K562 (cell line): ENCODE data around the gene ITSN1. TPM values are rescaled to one million over a fixed set of nuclear protein-coding genes. Genes with fewer than 3 reads are reported as not detected.
A peak's percentile ranks its signal among the peaks of the same experiment; 100 is the strongest.

Experiments used
- BHLHE40 ChIP-seq: IDR thresholded peaks from 2 replicates; pipeline ENCODE4 v1.6.1; 2011; ENCODE audit warnings: low read length, improper control_type of control experiment
- E2F1 ChIP-seq: sonication (generic); formaldehyde crosslinking; IDR thresholded peaks from 2 replicates; pipeline ENCODE4 v1.8.1; 2023; ENCODE audit warnings: mild to moderate bottlenecking, missing genetic modification reagents, moderate library complexity
- FOXM1 ChIP-seq, 2 experiments: fragments of 450-650 bp in 1 of 2; sonication (generic) in 1 of 2; formaldehyde crosslinking in 1 of 2; IDR thresholded peaks; 2 replicates each; pipeline versions ENCODE4 v1.6.1 to v1.9.0; 2017 to 2022; ENCODE audit warnings: low read depth in 2 of 2, mild to moderate bottlenecking in 2 of 2, missing genetic modification reagents in 1 of 2, moderate library complexity in 1 of 2
- FOXO4 ChIP-seq: fragments of 450-650 bp; formaldehyde crosslinking; IDR thresholded peaks from 2 replicates; pipeline ENCODE4 v1.4.0; 2020; ENCODE audit warnings: mild to moderate bottlenecking, moderate library complexity
- HDAC1 ChIP-seq, 2 experiments: fragments of 450-650 bp; IDR thresholded peaks; 2 replicates each; pipeline ENCODE4 v1.6.1; 2016 to 2017; ENCODE audit warnings: inconsistent platforms in 1 of 2, mild to moderate bottlenecking in 1 of 2, moderate library complexity in 1 of 2
- MEF2D ChIP-seq: conservative IDR thresholded peaks from 2 replicates; pipeline ENCODE4 v1.6.1; 2016; ENCODE audit warnings: low read depth, missing genetic modification characterization, missing compliant biosample characterization
- NCOA2 ChIP-seq, 2 experiments: fragments of 450-650 bp; IDR thresholded peaks; 2 replicates each; pipeline ENCODE4 v1.6.1; 2018; ENCODE audit warnings: mild to moderate bottlenecking in 2 of 2, moderate library complexity in 1 of 2; ENCODE audit not compliant: partially characterized antibody in 2 of 2
- PHF20 ChIP-seq: fragments of 450-650 bp; IDR thresholded peaks from 2 replicates; pipeline ENCODE4 v1.6.1; 2018; ENCODE audit not compliant: partially characterized antibody
- PYGO2 ChIP-seq: fragments of 450-650 bp; IDR thresholded peaks from 2 replicates; pipeline ENCODE4 v1.6.1; 2016; ENCODE audit warnings: mild to moderate bottlenecking, missing genetic modification characterization, moderate library complexity, missing compliant biosample characterization
- RBM17 ChIP-seq: fragments of 200-400 bp; formaldehyde crosslinking; IDR thresholded peaks from 2 replicates; pipeline ENCODE4 v1.6.1; 2017; ENCODE audit warnings: low read depth, mild to moderate bottlenecking, low read length, borderline replicate concordance
- SETDB1 ChIP-seq: IDR thresholded peaks from one replicate; pipeline ENCODE4 v1.6.1; 2012; ENCODE audit warnings: low read length, control low read depth, inconsistent platforms
- ZKSCAN3 ChIP-seq: fragments of 250-450 bp; sonication (Bioruptor Pico); IDR thresholded peaks from 2 replicates; pipeline ENCODE4 v1.4.0; 2020
- ZNF143 ChIP-seq: sonication (generic); formaldehyde crosslinking; IDR thresholded peaks from 2 replicates; pipeline ENCODE4 v1.9.0; 2022; ENCODE audit warnings: mild to moderate bottlenecking, missing genetic modification reagents
- ZNF695 ChIP-seq: fragments of 450-650 bp; formaldehyde crosslinking; IDR thresholded peaks from 2 replicates; pipeline ENCODE4 v1.4.0; 2020; ENCODE audit warnings: mild to moderate bottlenecking, moderate library complexity
- ZNF696 ChIP-seq: fragments of 250-450 bp; sonication (Bioruptor Pico); conservative IDR thresholded peaks from 2 replicates; pipeline ENCODE4 v1.4.0; 2020; ENCODE audit warnings: mild to moderate bottlenecking, moderate library complexity
- ZNF830 ChIP-seq: fragments of 250-450 bp; sonication (Bioruptor Pico); IDR thresholded peaks from 2 replicates; pipeline ENCODE4 v1.5.0; 2021; ENCODE audit warnings: mild to moderate bottlenecking
- ZZZ3 ChIP-seq: fragments of 450-650 bp; IDR thresholded peaks from 2 replicates; pipeline ENCODE4 v1.6.1; 2016; ENCODE audit warnings: antibody characterized with exemption, mild to moderate bottlenecking, moderate library complexity
- polyA plus RNA-seq, 8 experiments: library from polyadenylated mRNA; depleted of rRNA in 4 of 8; stranded (reverse) in 5 of 8; unstranded in 3 of 8; fragments of >200 nt; fragmentation: Nextera tagmentation in 2 of 8; fragmentation: Illumina TruSeq in 1 of 8; extraction: Ambion mirVana in 2 of 8; extraction: Trizol in 1 of 8; gene quantifications; 2 replicates each; pipeline versions ENCODE4 v1.2.1 to v1.2.3, GENCODE V29; 2011 to 2014; ENCODE audit warnings: inconsistent platforms in 1 of 8, missing spikeins in 1 of 8
- total RNA-seq, 7 experiments: library from RNA; depleted of rRNA in 6 of 7; stranded (reverse); fragments of >200 nt in 6 of 7; fragmentation: Illumina TruSeq in 2 of 7; extraction: Trizol in 2 of 7; gene quantifications; 2 replicates each; pipeline versions ENCODE4 v1.2.1 to v1.2.3, GENCODE V29; 2011 to 2021; ENCODE audit warnings: low replicate concordance in 1 of 7
- TF ChIP-seq, protein P1 (sequence below), 2 experiments: IDR thresholded peaks; 2 replicates each; pipeline ENCODE4 v1.6.1; 2011; ENCODE audit warnings: borderline replicate concordance in 1 of 2, control low read depth in 1 of 2, low read depth in 1 of 2, low read length in 1 of 2, mild to moderate bottlenecking in 1 of 2, mixed read lengths in 1 of 2, moderate library complexity in 1 of 2; ENCODE audit not compliant: insufficient read depth in 1 of 2, insufficient read length in 1 of 2, poor library complexity in 1 of 2, severe bottlenecking in 1 of 2; ENCODE audit errors: extremely low read depth in 1 of 2
- TF ChIP-seq, protein P2 (sequence below), 2 experiments: fragments of 450-650 bp; IDR thresholded peaks; 2 replicates each; pipeline ENCODE4 v1.6.1; 2018; ENCODE audit warnings: mild to moderate bottlenecking in 2 of 2, low read depth in 1 of 2; ENCODE audit not compliant: partially characterized antibody in 2 of 2

Gene ITSN1
- total and polyA plus RNA-seq, 9 of the 15 experiments (the other 6 are each of a cell fraction or from before 2014, with no cell fraction given), result 1.1 to 12.6 (median 4.8) TPM

DNA sequence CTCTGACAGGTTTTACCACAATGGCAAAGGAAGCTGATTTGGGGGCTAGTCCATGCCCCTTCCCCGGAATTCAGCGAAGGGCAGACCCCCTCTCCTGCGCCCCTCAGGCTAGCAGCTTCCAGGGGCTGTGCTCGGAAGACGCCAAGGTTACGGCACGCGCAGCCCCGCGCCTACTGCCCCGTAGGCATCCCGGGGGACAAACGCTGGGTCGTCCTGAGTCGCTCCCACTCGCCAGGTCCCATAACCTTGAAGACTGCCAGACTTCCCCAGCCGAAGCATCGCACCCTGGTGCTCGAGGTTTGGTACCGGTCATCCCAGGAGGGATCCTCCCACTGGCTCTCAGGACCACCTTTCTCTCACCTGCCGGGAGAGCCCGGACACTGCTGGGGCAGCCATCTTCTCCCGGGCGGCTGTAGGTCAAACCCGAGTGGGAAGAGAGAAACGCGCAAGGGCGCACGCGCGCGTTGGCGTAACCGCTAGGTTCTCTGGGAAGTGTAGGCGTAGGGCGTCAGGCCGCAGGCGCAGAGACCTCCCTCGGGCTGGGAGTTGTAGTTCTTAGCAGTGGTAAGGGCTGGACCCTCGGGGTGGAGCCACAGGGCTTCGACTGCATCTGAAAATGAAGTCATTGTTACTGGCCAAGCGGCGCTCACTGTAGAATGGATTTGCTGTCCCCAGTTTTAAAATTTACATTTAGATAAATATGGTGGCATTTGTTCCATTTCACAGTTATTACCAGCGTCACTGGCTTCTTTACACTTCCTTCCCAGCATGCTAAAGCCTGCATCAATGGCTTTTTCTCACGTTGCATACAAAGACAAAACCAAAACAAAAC is 273.3 kb downstream of the ITSN1 start, which contains the start of gene ATP5PO (continued):
- no peak for TF ChIP-seq ZKSCAN3 (CRISPR knock-in tag)
- TF ChIP-seq ZNF696, result no peak
- TF ChIP-seq PYGO2 (tag), result no peak
- no peak for TF ChIP-seq ZZZ3
- TF ChIP-seq HDAC1 (IDR thresholded peaks at IDR 0.05), result peak in 1 of 2 experiments; percentile 61; a peak in 2 of 4 replicates
- no peak for TF ChIP-seq SETDB1
- TF ChIP-seq ZNF695 (CRISPR knock-in tag), result no peak
- TF ChIP-seq, protein P1, sequence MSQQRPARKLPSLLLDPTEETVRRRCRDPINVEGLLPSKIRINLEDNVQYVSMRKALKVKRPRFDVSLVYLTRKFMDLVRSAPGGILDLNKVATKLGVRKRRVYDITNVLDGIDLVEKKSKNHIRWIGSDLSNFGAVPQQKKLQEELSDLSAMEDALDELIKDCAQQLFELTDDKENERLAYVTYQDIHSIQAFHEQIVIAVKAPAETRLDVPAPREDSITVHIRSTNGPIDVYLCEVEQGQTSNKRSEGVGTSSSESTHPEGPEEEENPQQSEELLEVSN (IDR thresholded peaks at IDR 0.05; ENCODE audit: borderline replicate concordance in 1 of 2, extremely low read depth in 1 of 2, insufficient read depth in 1 of 2, insufficient read length in 1 of 2, low read depth in 1 of 2, low read length in 1 of 2, poor library complexity in 1 of 2, severe bottlenecking in 1 of 2), result peak in 1 of 2 experiments; percentile 60
- TF ChIP-seq BHLHE40, result peak; percentile 21; the same call in 1 of the 2 replicates
- TF ChIP-seq, protein P2, sequence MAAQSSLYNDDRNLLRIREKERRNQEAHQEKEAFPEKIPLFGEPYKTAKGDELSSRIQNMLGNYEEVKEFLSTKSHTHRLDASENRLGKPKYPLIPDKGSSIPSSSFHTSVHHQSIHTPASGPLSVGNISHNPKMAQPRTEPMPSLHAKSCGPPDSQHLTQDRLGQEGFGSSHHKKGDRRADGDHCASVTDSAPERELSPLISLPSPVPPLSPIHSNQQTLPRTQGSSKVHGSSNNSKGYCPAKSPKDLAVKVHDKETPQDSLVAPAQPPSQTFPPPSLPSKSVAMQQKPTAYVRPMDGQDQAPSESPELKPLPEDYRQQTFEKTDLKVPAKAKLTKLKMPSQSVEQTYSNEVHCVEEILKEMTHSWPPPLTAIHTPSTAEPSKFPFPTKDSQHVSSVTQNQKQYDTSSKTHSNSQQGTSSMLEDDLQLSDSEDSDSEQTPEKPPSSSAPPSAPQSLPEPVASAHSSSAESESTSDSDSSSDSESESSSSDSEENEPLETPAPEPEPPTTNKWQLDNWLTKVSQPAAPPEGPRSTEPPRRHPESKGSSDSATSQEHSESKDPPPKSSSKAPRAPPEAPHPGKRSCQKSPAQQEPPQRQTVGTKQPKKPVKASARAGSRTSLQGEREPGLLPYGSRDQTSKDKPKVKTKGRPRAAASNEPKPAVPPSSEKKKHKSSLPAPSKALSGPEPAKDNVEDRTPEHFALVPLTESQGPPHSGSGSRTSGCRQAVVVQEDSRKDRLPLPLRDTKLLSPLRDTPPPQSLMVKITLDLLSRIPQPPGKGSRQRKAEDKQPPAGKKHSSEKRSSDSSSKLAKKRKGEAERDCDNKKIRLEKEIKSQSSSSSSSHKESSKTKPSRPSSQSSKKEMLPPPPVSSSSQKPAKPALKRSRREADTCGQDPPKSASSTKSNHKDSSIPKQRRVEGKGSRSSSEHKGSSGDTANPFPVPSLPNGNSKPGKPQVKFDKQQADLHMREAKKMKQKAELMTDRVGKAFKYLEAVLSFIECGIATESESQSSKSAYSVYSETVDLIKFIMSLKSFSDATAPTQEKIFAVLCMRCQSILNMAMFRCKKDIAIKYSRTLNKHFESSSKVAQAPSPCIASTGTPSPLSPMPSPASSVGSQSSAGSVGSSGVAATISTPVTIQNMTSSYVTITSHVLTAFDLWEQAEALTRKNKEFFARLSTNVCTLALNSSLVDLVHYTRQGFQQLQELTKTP (IDR thresholded peaks at IDR 0.05; ENCODE audit: low read depth in 1 of 2, partially characterized antibody in 2 of 2), result peak; percentile 30 to 97
- no peak for TF ChIP-seq RBM17
- peak; percentile 80 for TF ChIP-seq PHF20
- TF ChIP-seq ZNF143, result peak; percentile 99
- peak; percentile 42; the same call in 1 of the 2 replicates for TF ChIP-seq E2F1
- no peak for TF ChIP-seq NCOA2 (IDR thresholded peaks at IDR 0.05; ENCODE audit: partially characterized antibody in 2 of 2)
- no peak for TF ChIP-seq FOXM1 (IDR thresholded peaks at IDR 0.05; ENCODE audit: low read depth)
- no peak for TF ChIP-seq FOXM1 (CRISPR knock-in tag; IDR thresholded peaks at IDR 0.05; ENCODE audit: low read depth)
- 0 out of 2 replicates have a peak, but pooled peaks have one; percentile 43 for TF ChIP-seq FOXO4 (CRISPR knock-in tag)
- 0 out of 2 replicates have a peak, but pooled peaks have one; percentile 44 for TF ChIP-seq ZNF830 (CRISPR knock-in tag)
- no peak for TF ChIP-seq MEF2D
